Astrocyte (in vitro differentiated cells and primary cell): ENCODE measurements around the gene SSU72. TPM values are rescaled to one million over a fixed set of nuclear protein-coding genes. Genes with fewer than 3 reads are reported as not detected.
A peak's percentile ranks its signal among the peaks of the same experiment; 100 is the strongest.

Source experiments
- DNase-seq: peaks from one replicate; pipeline ENCODE4 v3.0.0-alpha.2; 2010; ENCODE audit warnings: low read depth
- FAIRE-seq: peaks from 2 replicates; lab custom pipeline; 2011; peaks lifted over from hg19 to GRCh38; lab: Jason Lieb, UNC
- H2AFZ ChIP-seq: 2 replicates; pipeline ENCODE4 v1.6.0; 2012; ENCODE audit warnings: low read depth, low read length, inconsistent platforms
- H3K27ac ChIP-seq: 2 replicates; pipeline ENCODE4 v1.5.1; 2011; ENCODE audit warnings: low read depth, low read length, inconsistent platforms
- H3K27me3 ChIP-seq: 2 replicates; pipeline ENCODE4 v1.6.0; 2011; ENCODE audit warnings: low read length, inconsistent platforms; ENCODE audit not compliant: insufficient read depth
- H3K36me3 ChIP-seq: 2 replicates; pipeline ENCODE4 v1.5.1; 2011; ENCODE audit warnings: low read length, inconsistent platforms; ENCODE audit not compliant: insufficient read depth
- H3K4me1 ChIP-seq: 2 replicates; pipeline ENCODE4 v1.5.1; 2011; ENCODE audit warnings: low read length, inconsistent platforms; ENCODE audit not compliant: insufficient read depth
- H3K4me2 ChIP-seq: 2 replicates; pipeline ENCODE4 v1.6.0; 2012; ENCODE audit warnings: low read length, inconsistent platforms
- H3K4me3 ChIP-seq: 2 replicates; pipeline ENCODE4 v1.5.1; 2011; ENCODE audit warnings: low read depth, mild to moderate bottlenecking, low read length, inconsistent platforms; ENCODE audit not compliant: insufficient read depth
- H3K79me2 ChIP-seq: 2 replicates; pipeline ENCODE4 v1.6.0; 2012; ENCODE audit warnings: mild to moderate bottlenecking, low read length, inconsistent platforms; ENCODE audit not compliant: insufficient read depth
- H3K9ac ChIP-seq: 2 replicates; pipeline ENCODE4 v1.6.0; 2012; ENCODE audit warnings: mild to moderate bottlenecking, low read length, inconsistent platforms
- H3K9me3 ChIP-seq: 2 replicates; pipeline ENCODE4 v1.5.1; 2012; ENCODE audit warnings: low read depth, mild to moderate bottlenecking, low read length, inconsistent platforms; ENCODE audit not compliant: insufficient read depth
- H4K20me1 ChIP-seq: 2 replicates; pipeline ENCODE4 v1.6.0; 2012; ENCODE audit warnings: low read length, inconsistent platforms; ENCODE audit not compliant: insufficient read depth
- H3K27ac Mint-ChIP-seq: one replicate; pipeline ENCODE4 v1.8.0; 2021; ENCODE audit warnings: mild to moderate bottlenecking, mixed read lengths; ENCODE audit not compliant: unreplicated experiment
- H3K27me3 Mint-ChIP-seq: one replicate; pipeline ENCODE4 v1.8.0; 2021; ENCODE audit warnings: low read depth, mixed read lengths; ENCODE audit not compliant: unreplicated experiment
- H3K36me3 Mint-ChIP-seq: one replicate; pipeline ENCODE4 v1.8.0; 2021; ENCODE audit warnings: low read depth, mixed read lengths; ENCODE audit not compliant: unreplicated experiment
- H3K4me1 Mint-ChIP-seq: one replicate; pipeline ENCODE4 v1.8.0; 2021; ENCODE audit warnings: low read depth, mixed read lengths; ENCODE audit not compliant: unreplicated experiment
- H3K4me3 Mint-ChIP-seq: one replicate; pipeline ENCODE4 v1.8.0; 2021; ENCODE audit warnings: mild to moderate bottlenecking, moderate library complexity, mixed read lengths; ENCODE audit not compliant: unreplicated experiment
- H3K9me3 Mint-ChIP-seq: one replicate; pipeline ENCODE4 v1.8.0; 2021; ENCODE audit warnings: mild to moderate bottlenecking, mixed read lengths; ENCODE audit not compliant: unreplicated experiment
- EZH2 ChIP-seq: IDR thresholded peaks from 2 replicates; pipeline ENCODE4 v1.6.1; 2012; ENCODE audit warnings: mild to moderate bottlenecking, low read length, inconsistent platforms; ENCODE audit not compliant: insufficient read depth
- total RNA-seq: library from RNA; stranded (reverse); gene quantifications from 2 replicates; pipeline ENCODE4 v1.2.1, GENCODE V29; 2021
- TF ChIP-seq, protein P1 (sequence below): IDR thresholded peaks from 2 replicates; pipeline ENCODE4 v1.5.1; 2011; ENCODE audit warnings: low read depth, mild to moderate bottlenecking, inconsistent platforms, low read length, moderate library complexity; ENCODE audit not compliant: insufficient read depth

SSU72 gene
- total RNA-seq, 1 donor from 2014 or later: 145 TPM

DNA sequence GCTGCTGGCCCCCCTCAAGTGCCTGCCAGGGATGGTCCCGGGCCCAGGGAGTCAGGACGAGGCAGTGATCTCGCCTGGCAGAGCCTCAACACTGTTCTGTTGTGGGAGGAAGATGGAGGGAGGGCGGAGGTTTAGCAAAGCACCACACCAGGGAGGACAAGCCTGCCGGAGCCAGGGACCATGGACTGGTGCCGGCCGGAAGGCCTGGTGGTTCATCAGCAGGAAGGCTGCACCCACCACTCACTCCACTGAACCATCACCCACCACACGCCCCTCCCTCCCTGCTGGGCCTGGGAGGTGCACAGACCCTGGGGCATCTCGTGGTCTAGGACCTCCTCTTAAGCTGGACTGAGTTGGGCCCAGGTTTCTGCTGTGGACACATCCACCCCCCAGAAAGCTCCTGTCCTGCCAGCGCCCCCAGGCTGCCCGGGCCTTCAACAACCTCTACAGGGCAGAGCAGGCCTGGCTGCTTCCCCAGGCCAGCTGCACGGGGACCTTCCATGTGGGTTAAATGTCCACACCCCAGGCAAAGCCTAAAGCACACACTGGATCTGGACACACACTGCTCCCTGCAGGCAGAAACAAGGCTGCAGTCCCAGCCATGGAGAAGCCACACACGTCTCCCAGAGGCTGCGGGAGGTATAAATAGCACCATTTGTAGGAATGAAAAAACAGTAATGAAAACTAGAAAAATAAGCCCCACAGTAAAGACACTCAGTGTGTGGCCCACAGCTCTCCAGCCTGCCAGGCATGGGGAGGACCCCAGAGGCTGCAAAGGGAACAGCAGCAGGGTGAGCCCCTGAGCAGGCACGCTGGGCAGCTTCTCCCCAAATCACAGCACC, 23.9 kb downstream of the SSU72 start:
- H3K4me3 Mint-ChIP-seq: no peak overlapping the region
- DNase-seq (no peak), FAIRE-seq (no peak)
- H3K27me3 Mint-ChIP-seq: no peaks in the 10 kb centered on the region
- no peak overlapping the region for H2AFZ ChIP-seq
- H3K27ac Mint-ChIP-seq: peak overlapping the region; percentile 18
- H3K27ac ChIP-seq: no peak overlapping the region
- no peaks in the 10 kb centered on the region for H3K9me3 Mint-ChIP-seq
- TF ChIP-seq, protein P1, sequence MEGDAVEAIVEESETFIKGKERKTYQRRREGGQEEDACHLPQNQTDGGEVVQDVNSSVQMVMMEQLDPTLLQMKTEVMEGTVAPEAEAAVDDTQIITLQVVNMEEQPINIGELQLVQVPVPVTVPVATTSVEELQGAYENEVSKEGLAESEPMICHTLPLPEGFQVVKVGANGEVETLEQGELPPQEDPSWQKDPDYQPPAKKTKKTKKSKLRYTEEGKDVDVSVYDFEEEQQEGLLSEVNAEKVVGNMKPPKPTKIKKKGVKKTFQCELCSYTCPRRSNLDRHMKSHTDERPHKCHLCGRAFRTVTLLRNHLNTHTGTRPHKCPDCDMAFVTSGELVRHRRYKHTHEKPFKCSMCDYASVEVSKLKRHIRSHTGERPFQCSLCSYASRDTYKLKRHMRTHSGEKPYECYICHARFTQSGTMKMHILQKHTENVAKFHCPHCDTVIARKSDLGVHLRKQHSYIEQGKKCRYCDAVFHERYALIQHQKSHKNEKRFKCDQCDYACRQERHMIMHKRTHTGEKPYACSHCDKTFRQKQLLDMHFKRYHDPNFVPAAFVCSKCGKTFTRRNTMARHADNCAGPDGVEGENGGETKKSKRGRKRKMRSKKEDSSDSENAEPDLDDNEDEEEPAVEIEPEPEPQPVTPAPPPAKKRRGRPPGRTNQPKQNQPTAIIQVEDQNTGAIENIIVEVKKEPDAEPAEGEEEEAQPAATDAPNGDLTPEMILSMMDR: peak; percentile 52
- TF ChIP-seq EZH2: no peak
- no peak overlapping the region for H3K9ac ChIP-seq
- peaks cover 45% of the 10 kb centered on the region for H4K20me1 ChIP-seq
- H3K9me3 ChIP-seq: no peaks in the 10 kb centered on the region
- peaks cover 22% of the 10 kb centered on the region for H3K4me1 Mint-ChIP-seq
- no peaks in the 10 kb centered on the region for H3K36me3 ChIP-seq
- H3K4me1 ChIP-seq: peaks cover 5% of the 10 kb centered on the region
- H3K36me3 Mint-ChIP-seq: peaks cover 8% of the 10 kb centered on the region
- H3K27me3 ChIP-seq: no peaks in the 10 kb centered on the region
- no peak overlapping the region for H3K4me3 ChIP-seq
- H3K79me2 ChIP-seq: peaks cover 40% of the 10 kb centered on the region
- no peak overlapping the region for H3K4me2 ChIP-seq

DNA sequence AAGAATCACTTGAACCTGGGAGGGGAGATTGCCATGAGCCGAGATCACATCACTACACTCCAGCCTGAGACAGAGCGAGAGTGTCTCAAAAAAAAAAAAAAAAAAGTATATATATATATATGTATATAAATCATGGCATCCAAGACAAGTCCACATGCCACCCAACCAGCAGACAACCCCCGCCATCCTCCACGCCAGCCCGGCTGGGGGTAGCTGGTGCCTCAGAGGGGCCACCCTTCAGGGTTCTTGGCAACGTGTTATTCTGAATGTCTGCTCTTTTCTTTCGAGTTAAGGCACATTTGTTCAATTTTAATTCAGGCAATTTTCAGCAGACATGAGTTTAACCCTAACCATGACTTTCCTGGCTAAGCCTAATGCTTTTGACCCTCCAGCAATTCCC, 24.6 kb downstream of the SSU72 start:
- Mint-ChIP-seq H3K4me3 (no peak overlapping the region), H3K9me3 (no peaks in the 10 kb centered on the region), H3K27me3 (no peaks in the 10 kb centered on the region), H3K36me3 (peaks cover 6% of the 10 kb centered on the region), H3K4me1 (peaks cover 19% of the 10 kb centered on the region), H3K27ac (no peak overlapping the region)
- Histone ChIP-seq H3K4me3 (no peak overlapping the region), H4K20me1 (peaks cover 45% of the 10 kb centered on the region), H3K79me2 (peaks cover 35% of the 10 kb centered on the region), H3K27ac (no peak overlapping the region), H3K36me3 (no peaks in the 10 kb centered on the region), H3K9ac (no peak overlapping the region), H3K9me3 (no peaks in the 10 kb centered on the region), H3K4me2 (no peak overlapping the region), H3K27me3 (no peaks in the 10 kb centered on the region), H2AFZ (no peak overlapping the region), H3K4me1 (peaks cover 3% of the 10 kb centered on the region)
- DNase-seq (no peak), FAIRE-seq (no peak)
- TF ChIP-seq, protein P1: no peak
- no peak for TF ChIP-seq EZH2

DNA sequence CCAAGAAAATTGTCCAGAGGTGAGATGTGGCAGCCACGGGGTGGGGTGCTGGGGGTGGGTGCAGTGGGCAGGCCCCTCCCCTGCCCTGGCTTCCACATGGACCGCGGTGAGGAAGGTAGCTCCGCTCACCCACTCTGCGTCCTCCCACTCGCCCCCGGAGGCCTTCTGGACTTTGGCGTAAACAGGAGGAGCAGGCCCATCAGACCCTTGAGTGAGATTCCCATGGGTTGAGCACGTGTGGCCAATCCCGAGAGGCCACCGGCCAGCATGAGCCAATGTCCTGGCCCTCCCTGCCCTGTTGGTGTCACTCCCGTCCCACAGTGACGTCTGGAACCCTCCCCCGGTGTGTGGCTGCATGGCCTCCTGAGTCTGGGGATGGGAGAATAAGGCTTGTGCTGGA, 26.1 kb downstream of the SSU72 start:
- H3K4me3 ChIP-seq: no peak overlapping the region
- H3K36me3 ChIP-seq: no peaks in the 10 kb centered on the region
- Mint-ChIP-seq H3K27ac (peak overlapping the region; percentile 68), H3K27me3 (no peaks in the 10 kb centered on the region), H3K36me3 (peaks cover 2% of the 10 kb centered on the region), H3K4me1 (peaks cover 11% of the 10 kb centered on the region), H3K4me3 (no peak overlapping the region), H3K9me3 (no peaks in the 10 kb centered on the region)
- H3K4me2 ChIP-seq: no peak overlapping the region
- H3K9me3 ChIP-seq: no peaks in the 10 kb centered on the region
- no peaks in the 10 kb centered on the region for H3K27me3 ChIP-seq
- DNase-seq (no peak), FAIRE-seq (no peak)
- TF ChIP-seq, protein P1: no peak
- TF ChIP-seq EZH2: no peak
- H3K4me1 ChIP-seq: no peaks in the 10 kb centered on the region
- H3K27ac ChIP-seq: no peak overlapping the region
- H3K9ac ChIP-seq: no peak overlapping the region
- no peak overlapping the region for H2AFZ ChIP-seq
- peaks cover 37% of the 10 kb centered on the region for H4K20me1 ChIP-seq
- H3K79me2 ChIP-seq: peaks cover 21% of the 10 kb centered on the region
